Sciatic nerve (tissue), 2 donors: ENCODE data around the gene FOXC2. TPM values are rescaled to one million over a fixed set of nuclear protein-coding genes. Genes with fewer than 3 reads are reported as not detected.

Experiments
- ATAC-seq: fragments of 200-7000 bp; cut with Tn5 transposase; one replicate; pipeline ENCODE4 v1.9.1; 2020; ENCODE audit warnings: mild to moderate bottlenecking, moderate library complexity
- DNase-seq: peaks from one replicate; pipeline ENCODE4 v3.0.0-alpha.2; 2020; ENCODE audit warnings: low spot score
- intact Hi-C: fragments of 100-400 bp; cut with DNase I; formaldehyde crosslinking; loops from one replicate; pipeline ENCODE4 v1.14.2; 2022
- total RNA-seq: library from RNA; stranded (reverse); fragmentation: NEBNext Ultra II Directional; extraction: Animal tissue kit (Norgen Biotek cat#: 25700); gene quantifications from one replicate; pipeline ENCODE4 v1.2.1, GENCODE V29; 2021
- donor health status: DM: no; HTN: no; CAD: no.
- donor health status: DM: no; HTN: no; CAD: no.

FOXC2 gene
- total RNA-seq, 1 donor from 2014 or later, result 20.0 TPM

- peak; percentile 40 for ATAC-seq
- DNase-seq, result no peak
- intact Hi-C loops, result no loop called here
Observed at GRCh38 chr16:86597126-86597879, 30.7 kb downstream of the FOXC2 start.

DNA sequence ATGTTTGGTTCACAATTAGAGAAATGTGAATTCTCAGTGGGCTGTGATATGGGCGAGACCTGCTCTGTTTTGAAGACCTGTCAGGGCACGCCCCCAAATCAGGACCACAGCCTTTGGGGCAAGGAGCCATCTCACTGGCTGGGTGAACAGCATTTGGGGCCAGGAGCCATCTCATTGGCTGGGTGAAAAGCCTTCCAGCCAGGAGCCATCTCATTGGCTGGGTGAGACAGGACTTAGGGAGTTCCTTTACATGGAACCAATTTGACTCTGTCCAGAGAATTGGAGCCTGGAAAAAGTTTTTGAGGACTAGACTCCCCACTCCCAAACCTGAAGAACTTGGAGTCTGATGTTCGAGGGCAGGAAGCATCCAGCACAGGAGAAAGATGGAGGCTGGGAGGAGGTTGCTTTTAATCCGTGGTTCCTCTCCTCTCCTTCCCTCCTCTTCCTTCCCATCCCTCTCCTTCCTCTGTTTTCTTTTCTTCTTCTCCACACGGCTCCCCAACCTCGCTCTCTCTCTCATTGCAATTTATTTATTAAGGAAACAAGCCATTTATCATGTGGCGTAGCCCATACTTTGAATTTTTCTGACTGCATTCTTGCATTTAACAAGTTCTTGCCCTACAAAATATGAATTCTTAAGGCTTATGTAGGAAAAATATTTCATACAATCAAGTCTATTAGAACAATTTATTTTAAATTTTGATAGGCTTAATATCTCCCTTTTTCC is 31.4 kb downstream of the FOXC2 start:
- ATAC-seq (peak; percentile 94), DNase-seq (no peak)
- intact Hi-C loops, result no loop called here

DNA sequence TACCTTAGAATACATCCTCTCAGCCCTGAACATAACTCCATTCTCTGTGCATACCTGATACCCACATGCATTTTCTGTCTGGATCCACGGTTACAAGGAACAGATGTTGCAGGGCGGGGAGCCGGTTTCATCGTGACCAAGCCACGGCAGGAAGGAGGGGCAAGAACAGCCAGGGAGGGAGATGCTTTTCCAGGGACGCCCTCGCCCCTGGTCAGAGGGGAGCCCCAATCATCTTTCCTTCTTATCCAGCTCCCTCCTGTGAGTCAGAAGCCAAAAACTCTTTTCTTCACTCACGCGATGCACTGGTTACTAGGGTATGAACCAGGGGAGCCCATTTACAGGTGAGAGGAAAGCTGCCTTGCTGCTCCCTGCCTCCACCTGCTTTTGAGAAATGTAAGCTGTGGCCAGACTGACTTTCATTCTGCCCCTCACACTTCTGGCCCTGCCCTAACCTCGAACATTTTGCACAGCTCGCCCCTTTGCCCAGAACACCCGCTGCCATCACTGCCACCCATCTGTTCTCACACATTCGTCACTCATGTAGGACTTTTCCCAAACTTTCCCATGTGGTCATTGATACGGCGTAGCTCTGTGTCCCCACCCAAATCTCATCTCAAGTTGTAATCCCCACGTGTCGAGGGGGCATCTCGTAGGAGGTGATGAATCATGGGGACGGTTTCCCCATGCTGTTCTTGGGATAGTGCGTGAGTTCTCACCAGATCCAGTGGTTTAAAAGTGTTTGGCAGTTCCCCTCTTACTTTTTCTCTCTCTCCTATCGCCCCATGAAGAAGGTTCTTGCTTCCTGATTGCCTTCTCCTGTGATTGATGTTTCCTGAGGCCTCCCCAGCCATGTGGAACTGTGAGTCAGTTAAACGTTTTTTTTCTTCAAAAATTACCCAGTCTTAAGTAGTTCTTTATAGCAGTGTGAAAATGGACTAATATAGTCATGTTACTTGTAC is 32.3 kb downstream of the FOXC2 start:
- intact Hi-C loops, result no loop called here
- DNase-seq (no peak), ATAC-seq (no peak)

DNA sequence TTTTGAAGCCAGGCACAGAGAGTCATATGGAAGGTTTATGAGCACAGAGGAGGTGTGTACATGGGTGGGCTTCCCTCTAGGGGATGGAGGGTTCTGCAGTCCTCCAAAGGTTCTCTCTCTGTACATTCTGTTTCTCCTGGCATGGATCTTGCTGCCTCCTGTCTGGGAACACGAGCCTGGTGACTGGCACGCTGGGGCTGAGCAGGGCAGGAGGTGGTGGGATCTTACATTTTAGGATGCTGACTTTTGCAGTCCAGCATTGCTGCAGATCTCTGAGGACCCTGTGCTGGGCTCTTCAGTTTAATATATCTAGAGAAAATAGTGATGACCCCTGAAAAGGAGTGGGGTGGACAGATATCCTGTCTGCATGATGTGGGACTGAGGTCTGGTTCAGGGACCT is 34.7 kb downstream of the FOXC2 start:
- ATAC-seq (no peak), DNase-seq (no peak)
- intact Hi-C loops, result no loop called here

DNA sequence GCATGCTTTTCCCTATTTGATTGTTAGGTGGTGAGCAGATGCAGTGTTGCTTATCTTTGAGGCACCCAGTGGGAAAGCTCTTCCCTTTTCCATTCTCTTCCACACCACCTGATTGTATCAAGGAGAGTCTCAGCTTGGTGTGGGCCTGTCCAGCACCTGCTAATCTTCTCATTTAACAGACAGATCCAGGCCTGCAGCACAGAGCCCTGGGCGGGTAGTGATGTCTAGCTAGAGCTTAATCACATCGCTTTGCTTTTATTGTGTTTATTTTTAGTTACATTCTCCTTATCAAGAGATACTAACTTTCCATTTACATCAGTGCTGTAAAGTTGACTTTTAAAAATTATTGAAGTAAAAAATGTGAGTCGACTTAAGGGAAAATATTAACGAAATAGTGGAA is 35.9 kb downstream of the FOXC2 start:
- no peak for DNase-seq
- ATAC-seq, result no peak
- intact Hi-C loops, result no loop called here

- ATAC-seq (no peak), DNase-seq (peak; percentile 40)
- intact Hi-C loops, result no loop called here
Observed at GRCh38 chr16:86604436-86605193, 38.0 kb downstream of the FOXC2 start.

GRCh38 chr16:86605950-86606349 is 39.3 kb downstream of the FOXC2 start:
- ATAC-seq (no peak), DNase-seq (peak; percentile 25)
- intact Hi-C loops, result no loop called here

- DNase-seq, result no peak
- ATAC-seq, result no peak
- intact Hi-C loops, result no loop called here
Observed at GRCh38 chr16:86608301-86608747, 41.7 kb downstream of the FOXC2 start.

- intact Hi-C loops, result no loop called here
- ATAC-seq (no peak), DNase-seq (no peak)
Observed at GRCh38 chr16:86609115-86609514, 42.5 kb downstream of the FOXC2 start.

DNA sequence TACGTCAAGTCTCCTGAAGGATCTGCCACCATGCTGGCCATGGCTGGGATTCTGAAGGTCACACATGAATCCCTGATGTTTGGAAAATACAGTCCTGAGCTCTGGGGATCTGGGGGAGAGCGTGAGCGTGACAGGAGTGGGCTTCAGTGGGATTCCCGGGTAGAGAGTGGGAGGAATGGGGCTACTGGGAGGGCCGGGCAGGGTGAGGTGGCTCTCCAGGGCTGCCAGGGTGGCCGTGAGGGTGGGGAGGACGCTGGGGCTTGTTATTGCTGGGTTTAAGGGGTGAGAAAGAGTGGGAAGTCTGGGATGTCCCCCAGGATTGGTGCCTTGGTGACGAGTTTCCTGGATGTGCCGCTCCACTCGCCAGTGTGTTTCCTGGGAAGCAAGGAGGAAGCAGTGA is 43.0 kb downstream of the FOXC2 start:
- intact Hi-C loops, result no loop called here
- ATAC-seq, result no peak
- DNase-seq, result no peak

DNA sequence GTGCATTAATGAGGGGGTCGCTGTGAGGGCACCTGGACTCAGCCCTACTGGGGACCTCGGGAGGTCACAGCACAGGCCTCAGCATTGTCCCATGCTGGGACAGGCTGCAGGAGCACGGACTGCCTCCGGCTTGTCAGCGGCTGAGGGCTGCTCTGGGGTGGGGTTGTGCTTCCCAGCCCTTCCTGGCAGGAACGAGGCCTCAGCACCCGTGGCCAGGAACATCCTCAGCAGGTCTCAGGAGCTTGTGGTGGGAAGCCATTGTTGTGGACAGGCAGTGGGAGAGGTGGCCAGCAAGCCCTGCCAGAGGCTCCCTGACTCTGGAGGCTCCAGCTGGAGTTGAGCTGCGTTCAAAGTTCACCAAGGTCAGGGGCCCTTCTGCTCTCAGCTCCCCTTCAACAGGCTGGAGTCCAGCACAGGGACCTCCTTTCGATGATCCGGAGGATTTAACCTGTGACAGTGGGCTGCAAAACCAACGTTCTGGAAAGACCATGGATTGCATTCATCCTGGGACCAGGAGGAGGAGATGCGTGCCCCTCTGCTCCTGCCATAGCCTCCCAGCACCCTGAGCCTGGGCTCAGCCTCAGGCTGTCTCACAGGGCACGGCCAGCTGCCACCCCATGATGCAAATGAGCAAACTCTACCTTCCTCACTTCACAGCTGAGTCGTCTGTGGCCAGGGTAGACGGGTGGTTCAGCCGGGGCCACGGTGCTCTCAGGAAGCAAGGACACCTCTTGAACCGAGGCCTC is 44.3 kb downstream of the FOXC2 start:
- DNase-seq, result no peak
- intact Hi-C loops, result no loop called here
- ATAC-seq, result peak; percentile 56

DNA sequence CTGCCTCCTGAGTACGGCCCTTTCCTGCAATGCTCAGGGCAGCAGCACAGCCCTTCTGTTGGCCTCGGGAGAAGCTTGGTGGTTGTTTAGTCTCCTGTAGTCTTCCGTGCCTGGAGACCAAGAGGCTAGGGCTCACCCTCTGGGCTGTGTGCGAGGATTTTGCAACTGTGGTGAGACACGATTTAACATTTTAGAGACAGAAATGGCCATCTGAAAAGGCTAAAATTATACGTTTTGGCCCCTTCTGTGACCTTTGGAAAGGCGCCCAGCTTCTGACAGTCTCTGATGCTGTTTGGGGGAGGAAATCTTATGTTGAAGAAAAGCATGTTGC is 44.9 kb downstream of the FOXC2 start:
- ATAC-seq (peak; percentile 73), DNase-seq (no peak)
- intact Hi-C loops, result no loop called here

GRCh38 chr16:86611941-86612340 is 45.3 kb downstream of the FOXC2 start:
- ATAC-seq, result no peak
- DNase-seq, result no peak
- intact Hi-C loops, result no loop called here

- DNase-seq (no peak), ATAC-seq (no peak)
- intact Hi-C loops, result no loop called here
Observed at GRCh38 chr16:86614699-86615098, 48.1 kb downstream of the FOXC2 start.

DNA sequence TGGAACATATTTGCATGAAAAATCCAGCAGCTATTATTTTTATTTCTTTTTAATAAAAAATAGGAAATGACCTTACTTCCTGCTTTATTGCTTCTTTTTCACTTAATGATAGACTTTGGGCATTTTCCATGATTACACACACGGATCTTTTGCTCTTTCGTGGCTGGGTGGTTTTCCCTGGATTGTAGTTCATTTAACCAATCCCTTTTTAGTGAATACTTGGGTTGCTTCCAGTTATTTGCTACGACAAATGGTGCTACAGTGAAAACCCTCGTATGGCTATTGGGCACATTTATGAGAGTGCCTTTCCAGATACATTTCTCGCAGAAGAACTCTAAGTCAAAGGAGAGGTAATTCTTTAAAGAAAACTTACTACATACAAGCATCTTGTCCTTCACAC is 50.3 kb downstream of the FOXC2 start:
- intact Hi-C loops, result no loop called here
- ATAC-seq, result no peak
- DNase-seq, result no peak

DNA sequence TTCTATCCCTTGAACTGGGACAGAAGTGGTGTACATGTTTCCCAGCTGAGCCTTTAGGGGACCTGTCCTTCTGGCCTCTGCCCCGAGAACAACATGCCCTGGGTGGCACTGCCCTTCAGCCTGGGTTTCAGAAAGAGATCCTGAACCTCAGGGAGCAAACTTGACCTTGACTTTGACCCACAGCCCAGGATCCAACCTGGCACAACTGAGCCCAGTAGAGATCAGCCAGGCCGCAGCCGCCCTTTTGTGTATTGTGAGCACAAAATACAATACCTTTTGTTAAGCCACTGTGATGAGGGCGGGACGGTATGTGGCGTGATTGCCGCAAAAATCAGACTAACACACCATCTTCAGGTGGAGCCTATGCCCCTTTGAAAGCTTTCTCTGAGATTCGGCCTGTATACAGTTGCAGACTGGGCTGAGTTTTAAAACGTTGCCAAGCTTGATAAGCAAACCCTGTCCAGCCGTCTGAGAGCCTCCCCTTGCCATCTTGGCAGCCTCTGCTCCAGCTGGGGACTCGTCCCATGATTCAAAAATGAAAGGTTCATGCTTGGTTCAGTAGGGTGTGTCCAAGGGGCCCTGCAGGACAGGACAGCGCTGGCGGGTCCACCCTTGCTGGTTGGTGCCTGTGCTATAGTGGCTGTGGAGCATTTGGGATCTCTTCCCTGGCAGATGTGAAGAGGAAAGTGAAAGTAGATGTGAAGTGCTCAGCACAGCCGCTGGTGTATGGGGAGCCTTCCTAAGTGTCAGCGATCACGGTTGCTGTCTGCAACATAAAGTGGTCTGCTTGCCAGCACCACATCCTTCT is 52.0 kb downstream of the FOXC2 start:
- ATAC-seq, result peak; percentile 86
- intact Hi-C loops, result no loop called here
- no peak for DNase-seq
